Osteoblast (primary cell): ENCODE data around the gene CDH15. TPM values are rescaled to one million over a fixed set of nuclear protein-coding genes. Genes with fewer than 3 reads are reported as not detected.

Experiments
- DNase-seq: peaks from one replicate; pipeline ENCODE4 v3.0.0; 2011; ENCODE audit warnings: low spot score, mixed read lengths; ENCODE audit not compliant: insufficient read length; ENCODE audit errors: missing footprints
- H2AFZ ChIP-seq: 2 replicates; pipeline ENCODE4 v1.6.0; 2011; ENCODE audit warnings: mild to moderate bottlenecking, low read length
- H3K27ac ChIP-seq: 2 replicates; pipeline ENCODE4 v1.5.1; 2011; ENCODE audit warnings: mild to moderate bottlenecking, low read depth, low read length, moderate library complexity
- H3K27me3 ChIP-seq: 2 replicates; pipeline ENCODE4 v1.6.0; 2012; ENCODE audit warnings: mild to moderate bottlenecking, control low read depth, inconsistent platforms, low read length, moderate library complexity; ENCODE audit not compliant: insufficient read depth
- H3K36me3 ChIP-seq: 2 replicates; pipeline ENCODE4 v1.5.1; 2011; ENCODE audit warnings: mild to moderate bottlenecking, low read length, control low read depth, moderate library complexity; ENCODE audit not compliant: insufficient read depth
- H3K4me1 ChIP-seq: 2 replicates; pipeline ENCODE4 v1.5.1; 2011; ENCODE audit warnings: mild to moderate bottlenecking, low read length, control low read depth, moderate library complexity; ENCODE audit not compliant: insufficient read depth
- H3K4me2 ChIP-seq: 2 replicates; pipeline ENCODE4 v1.6.0; 2011; ENCODE audit warnings: mild to moderate bottlenecking, low read length; ENCODE audit not compliant: insufficient read depth
- H3K4me3 ChIP-seq: fragments of 200-600 bp; sonication (generic); 3 replicates; pipeline ENCODE4 v1.5.1; 2012; ENCODE audit warnings: mild to moderate bottlenecking, low read length, inconsistent platforms; ENCODE audit not compliant: insufficient read depth
- H3K79me2 ChIP-seq: 2 replicates; pipeline ENCODE4 v1.6.0; 2012; ENCODE audit warnings: mild to moderate bottlenecking, low read length, control low read depth, inconsistent platforms; ENCODE audit not compliant: insufficient read depth
- H3K9me3 ChIP-seq: 2 replicates; pipeline ENCODE4 v1.5.1; 2011; ENCODE audit warnings: low read depth, low read length, control low read depth
- H4K20me1 ChIP-seq: 2 replicates; pipeline ENCODE4 v1.6.0; 2012; ENCODE audit warnings: mild to moderate bottlenecking, low read length, control low read depth; ENCODE audit not compliant: insufficient read depth
- total RNA-seq: library from RNA; depleted of rRNA; stranded (reverse); fragments of >200 nt; gene quantifications from 2 replicates; pipeline ENCODE4 v1.2.3, GENCODE V29; 2012
- TF ChIP-seq, protein P1 (sequence below): IDR thresholded peaks from 2 replicates; pipeline ENCODE4 v1.5.1; 2011; ENCODE audit warnings: mild to moderate bottlenecking, low read depth, low read length, moderate library complexity; ENCODE audit errors: extremely low read depth

CDH15 gene
- total RNA-seq, 1 donor = 2.2 TPM

GRCh38 chr16:89123831-89124100 is 47.8 kb upstream of the CDH15 start:
- no peaks in the 10 kb centered on the region for H3K9me3 ChIP-seq
- no peaks in the 10 kb centered on the region for H4K20me1 ChIP-seq
- TF ChIP-seq, protein P1, sequence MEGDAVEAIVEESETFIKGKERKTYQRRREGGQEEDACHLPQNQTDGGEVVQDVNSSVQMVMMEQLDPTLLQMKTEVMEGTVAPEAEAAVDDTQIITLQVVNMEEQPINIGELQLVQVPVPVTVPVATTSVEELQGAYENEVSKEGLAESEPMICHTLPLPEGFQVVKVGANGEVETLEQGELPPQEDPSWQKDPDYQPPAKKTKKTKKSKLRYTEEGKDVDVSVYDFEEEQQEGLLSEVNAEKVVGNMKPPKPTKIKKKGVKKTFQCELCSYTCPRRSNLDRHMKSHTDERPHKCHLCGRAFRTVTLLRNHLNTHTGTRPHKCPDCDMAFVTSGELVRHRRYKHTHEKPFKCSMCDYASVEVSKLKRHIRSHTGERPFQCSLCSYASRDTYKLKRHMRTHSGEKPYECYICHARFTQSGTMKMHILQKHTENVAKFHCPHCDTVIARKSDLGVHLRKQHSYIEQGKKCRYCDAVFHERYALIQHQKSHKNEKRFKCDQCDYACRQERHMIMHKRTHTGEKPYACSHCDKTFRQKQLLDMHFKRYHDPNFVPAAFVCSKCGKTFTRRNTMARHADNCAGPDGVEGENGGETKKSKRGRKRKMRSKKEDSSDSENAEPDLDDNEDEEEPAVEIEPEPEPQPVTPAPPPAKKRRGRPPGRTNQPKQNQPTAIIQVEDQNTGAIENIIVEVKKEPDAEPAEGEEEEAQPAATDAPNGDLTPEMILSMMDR = no peak
- no peaks in the 10 kb centered on the region for H3K27me3 ChIP-seq
- no peak overlapping the region for H3K27ac ChIP-seq
- H3K4me2 ChIP-seq = no peak overlapping the region
- no peaks in the 10 kb centered on the region for H3K4me1 ChIP-seq
- no peak overlapping the region for H3K4me3 ChIP-seq
- H2AFZ ChIP-seq = no peak overlapping the region
- peaks cover 22% of the 10 kb centered on the region for H3K36me3 ChIP-seq
- DNase-seq = no peak
- no peaks in the 10 kb centered on the region for H3K79me2 ChIP-seq

DNA sequence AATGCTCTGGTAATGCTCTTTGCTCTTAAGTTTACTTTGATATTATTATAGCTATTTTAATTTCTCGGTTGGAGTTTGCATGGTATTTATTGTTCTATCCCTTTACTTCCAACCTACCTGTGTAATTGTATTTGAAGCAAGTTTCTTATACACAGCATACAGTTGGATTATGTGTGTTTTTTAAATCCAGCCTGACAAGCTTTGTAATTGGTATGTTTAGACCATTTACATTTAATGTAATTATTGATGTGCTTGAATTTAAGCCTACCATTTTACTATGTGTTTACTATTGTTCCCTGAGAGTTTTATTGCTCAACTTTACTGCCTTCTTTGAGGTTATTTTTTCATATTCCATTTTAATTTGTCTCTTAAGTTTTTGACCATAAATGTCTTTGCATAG is 42.2 kb upstream of the CDH15 start:
- H3K9me3 ChIP-seq = no peaks in the 10 kb centered on the region
- TF ChIP-seq, protein P1 = no peak
- H3K27me3 ChIP-seq = no peaks in the 10 kb centered on the region
- no peaks in the 10 kb centered on the region for H4K20me1 ChIP-seq
- H3K36me3 ChIP-seq = peaks cover 32% of the 10 kb centered on the region
- H2AFZ ChIP-seq = no peak overlapping the region
- H3K4me2 ChIP-seq = no peak overlapping the region
- H3K79me2 ChIP-seq = no peaks in the 10 kb centered on the region
- no peak overlapping the region for H3K4me3 ChIP-seq
- no peaks in the 10 kb centered on the region for H3K4me1 ChIP-seq
- H3K27ac ChIP-seq = no peak overlapping the region
- no peak for DNase-seq

GRCh38 chr16:89130448-89130847 is 41.1 kb upstream of the CDH15 start:
- Histone ChIP-seq H4K20me1 (no peaks in the 10 kb centered on the region), H3K27ac (no peak overlapping the region), H2AFZ (no peak overlapping the region), H3K4me1 (no peaks in the 10 kb centered on the region), H3K4me3 (no peak overlapping the region), H3K27me3 (no peaks in the 10 kb centered on the region), H3K79me2 (no peaks in the 10 kb centered on the region), H3K9me3 (no peaks in the 10 kb centered on the region), H3K4me2 (no peak overlapping the region), H3K36me3 (peaks cover 35% of the 10 kb centered on the region)
- TF ChIP-seq, protein P1 = no peak
- DNase-seq = no peak

DNA sequence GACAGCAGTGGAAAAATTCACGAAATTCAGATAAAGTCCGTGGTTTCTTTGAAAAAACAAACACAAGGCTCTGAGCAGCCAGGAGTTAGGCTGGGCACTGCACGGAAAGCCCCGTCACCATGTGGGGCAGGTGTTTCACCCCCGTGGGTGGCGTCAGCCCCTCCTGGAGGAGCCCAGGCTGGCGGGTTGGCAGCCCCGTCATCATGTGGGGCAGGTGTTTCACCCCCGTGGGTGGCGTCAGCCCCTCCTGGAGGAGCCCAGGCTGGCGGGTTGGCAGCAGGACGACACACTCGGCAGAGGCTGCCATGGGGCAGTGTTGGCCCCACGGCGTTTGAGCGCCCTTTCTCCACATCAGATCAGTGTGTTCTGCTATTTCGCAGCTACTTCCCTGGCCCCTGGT is 39.8 kb upstream of the CDH15 start:
- Histone ChIP-seq H3K27me3 (no peaks in the 10 kb centered on the region), H3K4me2 (no peak overlapping the region), H3K27ac (no peak overlapping the region), H3K4me1 (no peaks in the 10 kb centered on the region), H3K79me2 (no peaks in the 10 kb centered on the region), H3K4me3 (no peak overlapping the region), H2AFZ (no peak overlapping the region), H3K9me3 (no peaks in the 10 kb centered on the region), H4K20me1 (no peaks in the 10 kb centered on the region), H3K36me3 (peaks cover 28% of the 10 kb centered on the region)
- TF ChIP-seq, protein P1 = no peak
- DNase-seq = no peak
